Astrocyte of the hippocampus (primary cell): ENCODE measurements around the gene JAM3.
"Not testable (repeated sequence)": the region's sequence is repeated elsewhere in the genome, so short reads cannot be mapped to it uniquely, and the experiment has no call there.

Experiments
- DNase-seq: peaks from one replicate; pipeline ENCODE4 v3.0.0; 2011; ENCODE audit warnings: low read depth, low spot score

Gene JAM3

GRCh38 chr11:134062265-134063123 lies 6.4 kb upstream of the JAM3 start:
- DNase-seq, result no peak

GRCh38 chr11:134063124-134063495 lies 5.8 kb upstream of the JAM3 start:
- no peak for DNase-seq

- DNase-seq, result no peak
These were observed 4.7 kb upstream of the JAM3 start for GRCh38 chr11:134063991-134064747.

GRCh38 chr11:134065381-134065780 lies 3.5 kb upstream of the JAM3 start:
- no peak for DNase-seq

- DNase-seq, result no peak
These were observed 1.7 kb upstream of the JAM3 start for GRCh38 chr11:134066943-134067885.

- peak; percentile 68 for DNase-seq
These were observed 812 bp downstream of the JAM3 start for GRCh38 chr11:134069426-134070341.

GRCh38 chr11:134070342-134070845 lies 1.5 kb downstream of the JAM3 start:
- no peak for DNase-seq

GRCh38 chr11:134071306-134071705 lies 2.4 kb downstream of the JAM3 start:
- no peak for DNase-seq

GRCh38 chr11:134071766-134072402 lies 3.0 kb downstream of the JAM3 start:
- DNase-seq, result peak; percentile 10

GRCh38 chr11:134072844-134073243 lies 4.0 kb downstream of the JAM3 start:
- DNase-seq, result peak; percentile 72

GRCh38 chr11:134074346-134074745 lies 5.5 kb downstream of the JAM3 start:
- DNase-seq, result peak; percentile 28

GRCh38 chr11:134074766-134075165 lies 5.9 kb downstream of the JAM3 start:
- no peak for DNase-seq

GRCh38 chr11:134079317-134079716 lies 10.4 kb downstream of the JAM3 start:
- no peak for DNase-seq

GRCh38 chr11:134081258-134081657 lies 12.4 kb downstream of the JAM3 start:
- not testable (repeated sequence) for DNase-seq

- no peak for DNase-seq
These were observed 14.1 kb downstream of the JAM3 start for GRCh38 chr11:134082990-134083389.

- peak; percentile 28 for DNase-seq
These were observed 17.5 kb downstream of the JAM3 start for GRCh38 chr11:134086376-134086775.

- DNase-seq, result not testable (repeated sequence)
These were observed 23.1 kb downstream of the JAM3 start for GRCh38 chr11:134092006-134092405.

GRCh38 chr11:134097166-134097565 lies 28.3 kb downstream of the JAM3 start:
- no peak for DNase-seq

- peak; percentile 20 for DNase-seq
These were observed 29.8 kb downstream of the JAM3 start for GRCh38 chr11:134098566-134099184.
